Adrenal gland (tissue), 19 donors: ENCODE data around the gene SLC22A24. TPM values are rescaled to one million over a fixed set of nuclear protein-coding genes. Genes with fewer than 3 reads are reported as not detected.

Experiments
- DNase-seq, 7 donors: peaks; one replicate each; pipeline ENCODE4 v3.0.0-alpha.2; 2019 to 2020
- H3K27ac ChIP-seq, 5 donors: fragments of 200-600 bp; sonication (generic) in 4 of 5; 1 replicate in 3 of 5; 2 replicates in 2 of 5; pipeline versions ENCODE4 v1.5.1 to v1.8.0; 2016 to 2020; ENCODE audit warnings: mild to moderate bottlenecking in 1 of 5
- H3K27me3 ChIP-seq: fragments of 200-600 bp; 2 replicates; pipeline ENCODE4 v1.8.0; 2021
- H3K36me3 ChIP-seq, 2 donors: fragments of 200-600 bp; replicated peaks in 1 of 2; 1 replicate in 1 of 2; 2 replicates in 1 of 2; pipeline versions ENCODE4 v1.5.1 to v1.8.0; 2018 to 2022
- H3K4me1 ChIP-seq, 2 donors: fragments of 200-600 bp; replicated peaks in 1 of 2; 1 replicate in 1 of 2; 2 replicates in 1 of 2; pipeline versions ENCODE4 v1.5.1 to v1.8.0; 2018 to 2021
- H3K4me3 ChIP-seq, 4 donors: fragments of 200-600 bp; sonication (generic) in 3 of 4; one replicate each; pipeline ENCODE4 v1.5.1; 2016 to 2018
- H3K9me3 ChIP-seq, 3 donors: fragments of 200-600 bp; sonication (generic) in 1 of 3; replicated peaks in 1 of 3; 1 replicate in 2 of 3; 2 replicates in 1 of 3; pipeline versions ENCODE4 v1.5.1 to v1.8.0; 2016 to 2021
- POLR2A ChIP-seq, 2 donors: fragments of 450-650 bp; IDR thresholded peaks; one replicate each; pipeline ENCODE4 v1.6.1; 2017; ENCODE audit warnings: antibody characterized with exemption in 2 of 2, mild to moderate bottlenecking in 2 of 2, moderate library complexity in 1 of 2
- WGBS, 4 donors: extraction: QIAGEN DNeasy Blood & Tissue Kit in 2 of 4; methylation state at CpG; one replicate each; pipeline versions ENCODE4 v1.1.5 to v1.1.7; 2013 to 2017; 5-methylcytosine and 5-hydroxymethylcytosine counted together
- intact Hi-C, 2 donors: fragments of 100-400 bp; cut with DNase I; formaldehyde crosslinking; loops; one replicate each; pipeline versions ENCODE4 v1.14.1 to v1.15.0; 2022 to 2023
- long read RNA-seq, 10 donors: library from polyadenylated mRNA in 3 of 10; unstranded in 2 of 10; stranded (forward) in 1 of 10; transcript quantifications; one replicate each; pipeline ENCODE4 v2.0.0 and lab custom pipeline, GENCODE V29; 2021 to 2026
- polyA plus RNA-seq, 3 donors: library from polyadenylated mRNA; stranded (reverse); fragments of 200-250 nt in 2 of 3; fragments of 350-450 nt in 1 of 3; fragmentation: Illumina TruSeq in 1 of 3; extraction: RNeasy Lipid Tissue Mini Kit (QIAGEN cat#74804) in 1 of 3; gene quantifications; one replicate each; pipeline ENCODE4 v1.2.3, GENCODE V29; 2013 to 2014
- total RNA-seq, 9 donors: library from RNA; depleted of rRNA in 4 of 9; stranded (reverse); fragments of >200 nt in 4 of 9; fragments of 120-200 nt in 1 of 9; fragmentation: NEBNext Ultra II Directional in 1 of 9; extraction: Animal tissue kit (Norgen Biotek cat#: 25700) in 1 of 9; gene quantifications; one replicate each; pipeline versions ENCODE4 v1.1.0 to v1.2.4, GENCODE V29; 2013 to 2023
- TF ChIP-seq, protein P1 (sequence below), 6 experiments: fragments of 450-650 bp in 4 of 6; fragments of 200-600 bp in 2 of 6; sonication (generic) in 1 of 6; IDR thresholded peaks; 1 replicate in 5 of 6; 2 replicates in 1 of 6; pipeline versions ENCODE4 v1.5.1 to v1.8.0; 2016 to 2021; ENCODE audit warnings: antibody characterized with exemption in 6 of 6, mild to moderate bottlenecking in 2 of 6, moderate library complexity in 1 of 6
- donor health status: healthy with polysubstance abuse.
- donor health status: Bipolar disorder and iron deficiency.
- donor health status: DM: yes; HTN: yes; CAD: no.
- donor health status: DM: no; HTN: no; CAD: no.
- donor health status: DM: no; HTN: no; CAD: no.
- donor health status: DM: yes; HTN: yes; CAD: no.

The SLC22A24 gene, protein sequence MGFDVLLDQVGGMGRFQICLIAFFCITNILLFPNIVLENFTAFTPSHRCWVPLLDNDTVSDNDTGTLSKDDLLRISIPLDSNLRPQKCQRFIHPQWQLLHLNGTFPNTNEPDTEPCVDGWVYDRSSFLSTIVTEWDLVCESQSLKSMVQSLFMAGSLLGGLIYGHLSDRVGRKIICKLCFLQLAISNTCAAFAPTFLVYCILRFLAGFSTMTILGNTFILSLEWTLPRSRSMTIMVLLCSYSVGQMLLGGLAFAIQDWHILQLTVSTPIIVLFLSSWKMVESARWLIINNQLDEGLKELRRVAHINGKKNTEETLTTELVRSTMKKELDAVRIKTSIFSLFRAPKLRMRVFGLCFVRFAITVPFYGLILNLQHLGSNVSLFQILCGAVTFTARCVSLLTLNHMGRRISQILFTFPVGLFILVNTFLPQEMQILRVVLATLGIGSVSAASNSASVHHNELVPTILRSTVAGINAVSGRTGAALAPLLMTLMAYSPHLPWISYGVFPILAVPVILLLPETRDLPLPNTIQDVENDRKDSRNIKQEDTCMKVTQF
- total RNA-seq (not detected), polyA plus RNA-seq (not detected)
- long read RNA-seq, donor 1 = 0 reads
- long read RNA-seq, donor 2 = 0 reads
- long read RNA-seq, donor 3 = 0 reads
- long read RNA-seq, donor 4 = 0 reads
- long read RNA-seq, donor 5 = 0 reads
- long read RNA-seq, donor 6 = 0 reads
- long read RNA-seq, donor 7 = 0 reads
- long read RNA-seq, donor 8 = 0 reads
- long read RNA-seq, donor 9 = 0 reads
- long read RNA-seq, donor 10 = 0 reads

DNA sequence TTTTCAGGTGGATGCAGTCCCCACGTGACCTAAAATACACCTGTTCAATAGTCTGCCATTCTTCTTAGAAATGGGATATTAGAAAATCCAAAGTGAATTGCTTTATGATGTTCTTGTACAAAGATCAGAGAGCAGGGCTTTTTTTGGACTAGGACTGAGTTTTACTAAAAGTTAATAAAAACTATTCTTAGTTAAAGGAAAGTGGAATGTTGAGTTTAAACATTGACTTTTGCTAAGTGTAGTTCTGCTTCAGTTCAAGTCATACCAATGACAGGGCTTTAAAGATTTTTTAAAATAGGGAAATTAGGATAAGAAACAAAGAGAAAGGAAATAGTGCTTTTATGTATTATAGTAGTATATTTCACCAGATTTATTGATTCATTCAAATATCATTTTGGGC is at the start of gene SLC22A24:
Gene SLC22A24, minus strand, starts transcription at position 101 of the 400 bp plus-strand sequence. CDS start 442 bp downstream, outside the sequence.
- 77 to 93% (median 89%) methylated on average over 1 of the region's 1 CpG for WGBS, 4 donors
- no peak for TF ChIP-seq POLR2A (IDR thresholded peaks at IDR 0.05)
- TF ChIP-seq, protein P1, sequence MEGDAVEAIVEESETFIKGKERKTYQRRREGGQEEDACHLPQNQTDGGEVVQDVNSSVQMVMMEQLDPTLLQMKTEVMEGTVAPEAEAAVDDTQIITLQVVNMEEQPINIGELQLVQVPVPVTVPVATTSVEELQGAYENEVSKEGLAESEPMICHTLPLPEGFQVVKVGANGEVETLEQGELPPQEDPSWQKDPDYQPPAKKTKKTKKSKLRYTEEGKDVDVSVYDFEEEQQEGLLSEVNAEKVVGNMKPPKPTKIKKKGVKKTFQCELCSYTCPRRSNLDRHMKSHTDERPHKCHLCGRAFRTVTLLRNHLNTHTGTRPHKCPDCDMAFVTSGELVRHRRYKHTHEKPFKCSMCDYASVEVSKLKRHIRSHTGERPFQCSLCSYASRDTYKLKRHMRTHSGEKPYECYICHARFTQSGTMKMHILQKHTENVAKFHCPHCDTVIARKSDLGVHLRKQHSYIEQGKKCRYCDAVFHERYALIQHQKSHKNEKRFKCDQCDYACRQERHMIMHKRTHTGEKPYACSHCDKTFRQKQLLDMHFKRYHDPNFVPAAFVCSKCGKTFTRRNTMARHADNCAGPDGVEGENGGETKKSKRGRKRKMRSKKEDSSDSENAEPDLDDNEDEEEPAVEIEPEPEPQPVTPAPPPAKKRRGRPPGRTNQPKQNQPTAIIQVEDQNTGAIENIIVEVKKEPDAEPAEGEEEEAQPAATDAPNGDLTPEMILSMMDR (IDR thresholded peaks at IDR 0.05) = no peak

DNA sequence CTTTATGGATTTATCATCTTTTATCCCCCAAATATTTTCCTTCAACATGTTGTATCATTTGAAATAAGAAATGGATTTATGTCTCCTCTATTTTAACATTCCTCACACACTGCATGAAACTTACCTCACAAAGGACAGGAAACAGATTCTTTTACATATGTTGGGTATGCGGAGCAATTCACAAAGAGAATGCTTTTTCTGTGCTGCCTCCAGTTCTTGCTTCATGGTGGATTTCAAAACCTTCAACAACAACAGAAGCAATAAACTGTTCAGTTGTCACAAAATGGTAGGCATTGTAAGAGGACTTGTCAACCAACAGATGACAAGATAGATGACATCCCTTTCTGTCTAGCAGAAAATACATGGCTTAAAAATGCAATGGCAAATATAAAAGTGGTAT is 36.5 kb upstream of the SLC22A24 start:
- no peaks in the 10 kb centered on the region for H3K36me3 ChIP-seq
- intact Hi-C loops = no loop called here
- no peaks in the 10 kb centered on the region for H3K27me3 ChIP-seq
- no peaks in the 10 kb centered on the region for H3K4me1 ChIP-seq
- H3K9me3 ChIP-seq = no peaks in the 10 kb centered on the region
- no peak overlapping the region for H3K4me3 ChIP-seq
- no peak for DNase-seq
- H3K27ac ChIP-seq = no peak overlapping the region
- TF ChIP-seq, protein P1 (IDR thresholded peaks at IDR 0.05) = no peak
- no peak for TF ChIP-seq POLR2A (IDR thresholded peaks at IDR 0.05)
- 73 to 88% (median 80%) methylated on average over 1 of the region's 1 CpG for WGBS, 4 donors

More for the DNA sequence above, at the start of gene SLC22A24:
- DNase-seq = no peak
- Histone ChIP-seq H3K4me3 (no peak within 1 kb of the TSS), H3K36me3 (no peaks in the 10 kb centered on the region), H3K27me3 (no peaks in the 10 kb centered on the region), H3K4me1 (no peaks in the 10 kb centered on the region), H3K9me3 (no peaks in the 10 kb centered on the region), H3K27ac (no peak within 1 kb of the TSS)
- intact Hi-C loops = no loop called here

DNA sequence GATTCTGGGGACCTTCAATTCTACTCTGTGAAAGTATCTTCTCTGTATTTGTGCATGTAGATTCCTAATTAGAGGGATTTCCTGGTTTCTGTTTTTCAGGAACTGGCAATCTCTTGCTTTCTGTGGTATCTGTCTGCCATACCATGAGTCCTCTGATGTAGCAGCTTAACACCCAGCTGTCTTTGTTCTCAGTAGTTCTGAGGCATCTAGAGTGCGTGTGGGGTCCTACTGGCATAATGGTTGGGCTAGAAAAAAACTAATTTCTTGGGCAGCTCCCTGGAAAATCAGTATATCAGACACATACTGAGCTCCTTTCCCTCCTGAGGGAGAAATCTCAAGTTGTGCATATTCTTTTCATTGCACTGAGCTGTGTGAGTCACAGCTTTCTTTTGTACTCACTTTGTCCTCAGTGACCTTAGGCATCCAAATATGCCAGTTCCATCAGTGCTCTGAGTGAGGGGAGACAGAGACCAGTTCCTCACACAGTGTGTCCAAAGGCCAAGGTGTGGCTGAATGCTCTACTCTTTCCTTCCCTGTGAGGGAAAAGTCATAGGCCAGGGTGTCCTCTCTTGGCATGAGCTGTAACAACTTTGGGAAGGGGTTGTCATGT is 35.5 kb upstream of the SLC22A24 start:
- no peak for TF ChIP-seq POLR2A (IDR thresholded peaks at IDR 0.05)
- TF ChIP-seq, protein P1 (IDR thresholded peaks at IDR 0.05) = no peak
- Histone ChIP-seq H3K36me3 (no peaks in the 10 kb centered on the region), H3K27me3 (no peaks in the 10 kb centered on the region), H3K27ac (no peak overlapping the region), H3K4me1 (no peaks in the 10 kb centered on the region), H3K9me3 (no peaks in the 10 kb centered on the region), H3K4me3 (no peak overlapping the region)
- DNase-seq = no peak
- intact Hi-C loops = no loop called here
- WGBS, 4 donors = 39 to 71% (median 46%) methylated on average over 1 of the region's 1 CpG

DNA sequence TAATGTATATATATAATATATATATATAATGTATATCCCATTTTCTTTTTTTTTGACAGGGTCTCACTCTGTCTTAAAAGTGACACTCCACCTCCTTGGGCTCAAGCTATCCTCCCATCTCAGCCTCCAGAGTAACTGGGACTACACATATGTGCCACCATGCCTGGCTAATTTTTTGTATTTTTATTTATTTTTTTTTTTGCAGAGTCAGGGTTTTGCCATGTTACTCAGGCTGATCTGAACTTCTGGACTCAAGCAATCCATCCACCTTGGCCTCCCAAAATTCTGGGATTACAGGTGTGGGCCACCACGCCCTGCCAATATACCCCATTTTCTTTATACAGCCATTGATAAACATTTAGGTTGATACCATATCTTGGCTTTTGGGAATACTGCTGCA is 33.9 kb upstream of the SLC22A24 start:
- no peak for DNase-seq
- Histone ChIP-seq H3K27me3 (no peaks in the 10 kb centered on the region), H3K9me3 (no peaks in the 10 kb centered on the region), H3K4me3 (no peak overlapping the region), H3K27ac (no peak overlapping the region), H3K4me1 (no peaks in the 10 kb centered on the region), H3K36me3 (no peaks in the 10 kb centered on the region)
- TF ChIP-seq, protein P1 (IDR thresholded peaks at IDR 0.05) = no peak
- no peak for TF ChIP-seq POLR2A (IDR thresholded peaks at IDR 0.05)
- intact Hi-C loops = no loop called here
- 78 to 86% (median 81%) methylated on average over 1 of the region's 1 CpG for WGBS, 4 donors
